Ascending aorta (tissue), 2 donors: ENCODE data around the gene RIT2. TPM values are rescaled to one million over a fixed set of nuclear protein-coding genes. Genes with fewer than 3 reads are reported as not detected.

Experiments used
- DNase-seq, 2 donors: peaks; one replicate each; pipeline ENCODE4 v3.0.0-alpha.2; 2019; ENCODE audit warnings: low spot score in 2 of 2
- H3K27ac ChIP-seq, 2 donors: fragments of 200-600 bp; sonication (generic); one replicate each; pipeline ENCODE4 v1.5.1; 2016 to 2017; ENCODE audit warnings: mild to moderate bottlenecking in 1 of 2
- H3K27me3 ChIP-seq: fragments of 200-600 bp; sonication (generic); one replicate; pipeline ENCODE4 v1.5.1; 2017
- H3K36me3 ChIP-seq, 2 donors: fragments of 200-600 bp; sonication (generic); one replicate each; pipeline ENCODE4 v1.5.1; 2016
- H3K4me1 ChIP-seq, 2 donors: fragments of 200-600 bp; sonication (generic); one replicate each; pipeline ENCODE4 v1.5.1; 2016 to 2017; ENCODE audit warnings: mild to moderate bottlenecking in 1 of 2
- H3K4me3 ChIP-seq, 2 donors: fragments of 200-600 bp; sonication (generic); one replicate each; pipeline ENCODE4 v1.5.1; 2016 to 2017; ENCODE audit warnings: mild to moderate bottlenecking in 1 of 2
- H3K9me3 ChIP-seq, 2 donors: fragments of 200-600 bp; sonication (generic); one replicate each; pipeline ENCODE4 v1.5.1; 2016
- CTCF ChIP-seq, 3 experiments: fragments of 200-600 bp in 2 of 3; fragments of 450-650 bp in 1 of 3; sonication (generic) in 2 of 3; IDR thresholded peaks; one replicate each; pipeline ENCODE4 v1.5.1; 2016 to 2019; ENCODE audit warnings: antibody characterized with exemption in 3 of 3, mild to moderate bottlenecking in 1 of 3, moderate library complexity in 1 of 3
- intact Hi-C: fragments of 100-400 bp; cut with DNase I; formaldehyde crosslinking; loops from one replicate; pipeline ENCODE4 v1.15.1; 2023
- total RNA-seq: library from RNA; depleted of rRNA; stranded (reverse); fragments of >200 nt; gene quantifications from one replicate; pipeline ENCODE4 v1.1.0, GENCODE V29; 2016

The RIT2 gene
- not detected for total RNA-seq

GRCh38 chr18:43115076-43115921, at the start of gene RIT2:
TSS of gene RIT2 (minus strand) at chr18:43115685.
- TF ChIP-seq CTCF (IDR thresholded peaks at IDR 0.05), result no peak
- Histone ChIP-seq H3K9me3 (no peaks in the 10 kb centered on the region), H3K4me3 (no peak within 1 kb of the TSS), H3K4me1 (no peaks in the 10 kb centered on the region), H3K27me3 (no peaks in the 10 kb centered on the region), H3K27ac (no peak within 1 kb of the TSS), H3K36me3 (no peaks in the 10 kb centered on the region)
- intact Hi-C loops, result no loop called here
- no peak for DNase-seq

- no peak for DNase-seq
- Histone ChIP-seq H3K36me3 (no peaks in the 10 kb centered on the region), H3K4me1 (peaks cover 0 to 9% of the 10 kb centered on the region in 2 donors), H3K9me3 (no peaks in the 10 kb centered on the region), H3K27ac (no peak overlapping the region), H3K27me3 (no peaks in the 10 kb centered on the region), H3K4me3 (no peak overlapping the region)
- intact Hi-C loops, result no loop called here
- no peak for TF ChIP-seq CTCF (IDR thresholded peaks at IDR 0.05)
These were observed 46.0 kb upstream of the RIT2 start for GRCh38 chr18:43161528-43161927.

- TF ChIP-seq CTCF (IDR thresholded peaks at IDR 0.05), result no peak
- no peak overlapping the region for H3K27ac ChIP-seq
- intact Hi-C loops, result no loop called here
- H3K9me3 ChIP-seq, result no peaks in the 10 kb centered on the region
- DNase-seq, result no peak
- H3K4me3 ChIP-seq, result no peak overlapping the region
- no peaks in the 10 kb centered on the region for H3K36me3 ChIP-seq
- H3K27me3 ChIP-seq, result no peaks in the 10 kb centered on the region
- peaks cover 0 to 9% of the 10 kb centered on the region in 2 donors for H3K4me1 ChIP-seq
These were observed 45.0 kb upstream of the RIT2 start for GRCh38 chr18:43160509-43160908.

- no peak for TF ChIP-seq CTCF (IDR thresholded peaks at IDR 0.05)
- H3K27ac ChIP-seq, result no peak overlapping the region
- no peaks in the 10 kb centered on the region for H3K27me3 ChIP-seq
- no peaks in the 10 kb centered on the region for H3K36me3 ChIP-seq
- H3K4me3 ChIP-seq, result no peak overlapping the region
- no peak for DNase-seq
- no peaks in the 10 kb centered on the region for H3K9me3 ChIP-seq
- intact Hi-C loops, result no loop called here
- H3K4me1 ChIP-seq, result peaks cover 0 to 9% of the 10 kb centered on the region in 2 donors
These were observed 44.4 kb upstream of the RIT2 start for GRCh38 chr18:43159926-43160325.

GRCh38 chr18:43159086-43159770, 43.7 kb upstream of the RIT2 start:
- Histone ChIP-seq H3K27ac (no peak overlapping the region), H3K4me3 (no peak overlapping the region), H3K36me3 (no peaks in the 10 kb centered on the region), H3K9me3 (no peaks in the 10 kb centered on the region), H3K4me1 (peaks cover 0 to 9% of the 10 kb centered on the region in 2 donors), H3K27me3 (no peaks in the 10 kb centered on the region)
- no peak for TF ChIP-seq CTCF (IDR thresholded peaks at IDR 0.05)
- no peak for DNase-seq
- intact Hi-C loops, result no loop called here
